Measurements from ENCODE around the gene CCDC183.

The CCDC183 gene

GRCh38 chr9:136804509-136805206, 8.5 kb downstream of the CCDC183 start:
- Histone ChIP-seq H3K27me3 (ENCODE audit: control insufficient read depth, insufficient read depth, low read length) (peaks cover 8% of the 10 kb centered on the region), H3K36me3 (ENCODE audit: control insufficient read depth, insufficient read depth, low read length) (peaks cover 8% of the 10 kb centered on the region), H3K4me1 (ENCODE audit: control insufficient read depth, insufficient read depth, low read length) (peaks cover 6% of the 10 kb centered on the region; the same call in 1 of the 2 replicates), H3K9me3 (ENCODE audit: control insufficient read depth, insufficient read depth, low read length) (no peaks in the 10 kb centered on the region), H3K4me3 (ENCODE audit: low read depth, low read length) (no peak overlapping the region), H3K9ac (ENCODE audit: low read depth, low read length) (no peak overlapping the region), H3K27ac (ENCODE audit: low read depth, low read length) (no peak overlapping the region)

- no peak overlapping the region for H3K4me3 ChIP-seq (ENCODE audit: low read depth, low read length)
- H3K36me3 ChIP-seq (ENCODE audit: control insufficient read depth, insufficient read depth, low read length), result peaks cover 14% of the 10 kb centered on the region
- H3K4me1 ChIP-seq (ENCODE audit: control insufficient read depth, insufficient read depth, low read length), result peaks cover 12% of the 10 kb centered on the region; the same call in 1 of the 2 replicates
- H3K9me3 ChIP-seq (ENCODE audit: control insufficient read depth, insufficient read depth, low read length), result no peaks in the 10 kb centered on the region
- peaks cover 6% of the 10 kb centered on the region; the same call in 1 of the 2 replicates for H3K27me3 ChIP-seq (ENCODE audit: control insufficient read depth, insufficient read depth, low read length)
- no peak overlapping the region for H3K9ac ChIP-seq (ENCODE audit: low read depth, low read length)
- no peak overlapping the region for H3K27ac ChIP-seq (ENCODE audit: low read depth, low read length)
Measured at GRCh38 chr9:136805207-136805740, 9.1 kb downstream of the CCDC183 start.

- H3K27me3 ChIP-seq (ENCODE audit: control insufficient read depth, insufficient read depth, low read length), result peaks cover 6% of the 10 kb centered on the region; the same call in 1 of the 2 replicates
- H3K9ac ChIP-seq (ENCODE audit: low read depth, low read length), result no peak overlapping the region
- H3K27ac ChIP-seq (ENCODE audit: low read depth, low read length), result no peak overlapping the region
- H3K4me3 ChIP-seq (ENCODE audit: low read depth, low read length), result no peak overlapping the region
- peaks cover 12% of the 10 kb centered on the region; the same call in 1 of the 2 replicates for H3K4me1 ChIP-seq (ENCODE audit: control insufficient read depth, insufficient read depth, low read length)
- no peaks in the 10 kb centered on the region for H3K9me3 ChIP-seq (ENCODE audit: control insufficient read depth, insufficient read depth, low read length)
- peaks cover 17% of the 10 kb centered on the region for H3K36me3 ChIP-seq (ENCODE audit: control insufficient read depth, insufficient read depth, low read length)
Measured at GRCh38 chr9:136806067-136806466, 9.9 kb downstream of the CCDC183 start.

GRCh38 chr9:136806631-136807201, 10.6 kb downstream of the CCDC183 start:
- no peaks in the 10 kb centered on the region for H3K9me3 ChIP-seq (ENCODE audit: control insufficient read depth, insufficient read depth, low read length)
- peaks cover 21% of the 10 kb centered on the region for H3K36me3 ChIP-seq (ENCODE audit: control insufficient read depth, insufficient read depth, low read length)
- no peak overlapping the region for H3K27ac ChIP-seq (ENCODE audit: low read depth, low read length)
- H3K4me1 ChIP-seq (ENCODE audit: control insufficient read depth, insufficient read depth, low read length), result peaks cover 9% of the 10 kb centered on the region; the same call in 1 of the 2 replicates
- peak overlapping the region; percentile 85 for H3K4me3 ChIP-seq (ENCODE audit: low read depth, low read length)
- no peak overlapping the region for H3K9ac ChIP-seq (ENCODE audit: low read depth, low read length)
- H3K27me3 ChIP-seq (ENCODE audit: control insufficient read depth, insufficient read depth, low read length), result peaks cover 6% of the 10 kb centered on the region; the same call in 1 of the 2 replicates

GRCh38 chr9:136807281-136808074, 11.3 kb downstream of the CCDC183 start, which contains the start of gene RABL6:
TSS of gene RABL6 (plus strand) at chr9:136807948. CDS start at chr9:136808197, 249 bp downstream.
- peaks cover 9% of the 10 kb centered on the region; the same call in 1 of the 2 replicates for H3K4me1 ChIP-seq (ENCODE audit: control insufficient read depth, insufficient read depth, low read length)
- peak within 1 kb of the TSS; percentile 85 for H3K4me3 ChIP-seq (ENCODE audit: low read depth, low read length)
- no peaks in the 10 kb centered on the region for H3K9me3 ChIP-seq (ENCODE audit: control insufficient read depth, insufficient read depth, low read length)
- H3K36me3 ChIP-seq (ENCODE audit: control insufficient read depth, insufficient read depth, low read length), result peaks cover 26% of the 10 kb centered on the region
- peak within 1 kb of the TSS; percentile 85 for H3K9ac ChIP-seq (ENCODE audit: low read depth, low read length)
- peaks cover 1% of the 10 kb centered on the region; the same call in 1 of the 2 replicates for H3K27me3 ChIP-seq (ENCODE audit: control insufficient read depth, insufficient read depth, low read length)
- H3K27ac ChIP-seq (ENCODE audit: low read depth, low read length), result peak within 1 kb of the TSS; percentile 89

- Histone ChIP-seq H3K4me1 (ENCODE audit: control insufficient read depth, insufficient read depth, low read length) (peaks cover 9% of the 10 kb centered on the region; the same call in 1 of the 2 replicates), H3K27me3 (ENCODE audit: control insufficient read depth, insufficient read depth, low read length) (no peaks in the 10 kb centered on the region), H3K4me3 (ENCODE audit: low read depth, low read length) (peak overlapping the region; percentile 85), H3K9me3 (ENCODE audit: control insufficient read depth, insufficient read depth, low read length) (no peaks in the 10 kb centered on the region), H3K9ac (ENCODE audit: low read depth, low read length) (peak overlapping the region; percentile 85), H3K27ac (ENCODE audit: low read depth, low read length) (peak overlapping the region; percentile 89), H3K36me3 (ENCODE audit: control insufficient read depth, insufficient read depth, low read length) (peaks cover 31% of the 10 kb centered on the region)
Measured at GRCh38 chr9:136808075-136808805, 12.1 kb downstream of the CCDC183 start.

- H3K9me3 ChIP-seq (ENCODE audit: control insufficient read depth, insufficient read depth, low read length), result no peaks in the 10 kb centered on the region
- peak overlapping the region; percentile 89 for H3K27ac ChIP-seq (ENCODE audit: low read depth, low read length)
- peaks cover 9% of the 10 kb centered on the region; the same call in 1 of the 2 replicates for H3K4me1 ChIP-seq (ENCODE audit: control insufficient read depth, insufficient read depth, low read length)
- H3K9ac ChIP-seq (ENCODE audit: low read depth, low read length), result peak overlapping the region; percentile 85
- no peaks in the 10 kb centered on the region for H3K27me3 ChIP-seq (ENCODE audit: control insufficient read depth, insufficient read depth, low read length)
- peak overlapping the region; percentile 85 for H3K4me3 ChIP-seq (ENCODE audit: low read depth, low read length)
- peaks cover 31% of the 10 kb centered on the region for H3K36me3 ChIP-seq (ENCODE audit: control insufficient read depth, insufficient read depth, low read length)
Measured at GRCh38 chr9:136808806-136809158, 12.6 kb downstream of the CCDC183 start.

- no peaks in the 10 kb centered on the region for H3K9me3 ChIP-seq (ENCODE audit: control insufficient read depth, insufficient read depth, low read length)
- no peaks in the 10 kb centered on the region for H3K27me3 ChIP-seq (ENCODE audit: control insufficient read depth, insufficient read depth, low read length)
- H3K36me3 ChIP-seq (ENCODE audit: control insufficient read depth, insufficient read depth, low read length), result peaks cover 39% of the 10 kb centered on the region
- no peak overlapping the region for H3K27ac ChIP-seq (ENCODE audit: low read depth, low read length)
- H3K4me1 ChIP-seq (ENCODE audit: control insufficient read depth, insufficient read depth, low read length), result peaks cover 4% of the 10 kb centered on the region; the same call in 1 of the 2 replicates
- H3K4me3 ChIP-seq (ENCODE audit: low read depth, low read length), result no peak overlapping the region
- H3K9ac ChIP-seq (ENCODE audit: low read depth, low read length), result no peak overlapping the region
Measured at GRCh38 chr9:136814725-136815421, 18.7 kb downstream of the CCDC183 start.

GRCh38 chr9:136815422-136815782, 19.3 kb downstream of the CCDC183 start:
- Histone ChIP-seq H3K27ac (ENCODE audit: low read depth, low read length) (no peak overlapping the region), H3K4me1 (ENCODE audit: control insufficient read depth, insufficient read depth, low read length) (no peaks in the 10 kb centered on the region), H3K36me3 (ENCODE audit: control insufficient read depth, insufficient read depth, low read length) (peaks cover 35% of the 10 kb centered on the region), H3K4me3 (ENCODE audit: low read depth, low read length) (no peak overlapping the region), H3K27me3 (ENCODE audit: control insufficient read depth, insufficient read depth, low read length) (no peaks in the 10 kb centered on the region), H3K9me3 (ENCODE audit: control insufficient read depth, insufficient read depth, low read length) (no peaks in the 10 kb centered on the region), H3K9ac (ENCODE audit: low read depth, low read length) (no peak overlapping the region)

All from HUES48 (cell line).